Spleen (tissue), 7 donors: ENCODE data around the gene ATF7IP2.

Source experiments
- CTCF ChIP-seq, 11 experiments: fragments of 200-600 bp in 7 of 11; fragments of 450-650 bp in 4 of 11; sonication (generic) in 4 of 11; IDR thresholded peaks in 8 of 11; conservative IDR thresholded peaks in 3 of 11; 1 replicate in 7 of 11; 2 replicates in 4 of 11; pipeline versions ENCODE4 v1.4.0 to v1.8.0; 2016 to 2021; ENCODE audit warnings: antibody characterized with exemption in 11 of 11, inconsistent platforms in 4 of 11, mild to moderate bottlenecking in 1 of 11
- POLR2A ChIP-seq, 3 donors: fragments of 450-650 bp; IDR thresholded peaks; one replicate each; pipeline ENCODE4 v1.5.1; 2017; ENCODE audit warnings: antibody characterized with exemption in 3 of 3, mild to moderate bottlenecking in 1 of 3
- donor health status: DM: no; HTN: no; CAD: no; lungs with moderate emphysema.
- donor health status: DM: no; HTN: no; CAD: no.
- donor health status: DM: no; HTN: no; CAD: no.

- TF ChIP-seq POLR2A (IDR thresholded peaks at IDR 0.05) (no peak), CTCF (IDR thresholded peaks at IDR 0.05 in 8 of 11, conservative IDR thresholded peaks at IDR 0.05 in 3 of 11) (no peak)
These were observed 45.8 kb upstream of the ATF7IP2 start for GRCh38 chr16:10339777-10340732.
